GM12874 (cell line): ENCODE results near the gene EEF1A1.

Source experiments
- TF ChIP-seq, protein P1 (sequence below): IDR thresholded peaks from 2 replicates; pipeline ENCODE4 v1.5.1; 2011; ENCODE audit warnings: low read depth, mild to moderate bottlenecking, control low read depth, low read length, moderate library complexity; ENCODE audit not compliant: insufficient read depth

The EEF1A1 gene

GRCh38 chr6:73487473-73487872, 33.4 kb downstream of the EEF1A1 start:
- TF ChIP-seq, protein P1, sequence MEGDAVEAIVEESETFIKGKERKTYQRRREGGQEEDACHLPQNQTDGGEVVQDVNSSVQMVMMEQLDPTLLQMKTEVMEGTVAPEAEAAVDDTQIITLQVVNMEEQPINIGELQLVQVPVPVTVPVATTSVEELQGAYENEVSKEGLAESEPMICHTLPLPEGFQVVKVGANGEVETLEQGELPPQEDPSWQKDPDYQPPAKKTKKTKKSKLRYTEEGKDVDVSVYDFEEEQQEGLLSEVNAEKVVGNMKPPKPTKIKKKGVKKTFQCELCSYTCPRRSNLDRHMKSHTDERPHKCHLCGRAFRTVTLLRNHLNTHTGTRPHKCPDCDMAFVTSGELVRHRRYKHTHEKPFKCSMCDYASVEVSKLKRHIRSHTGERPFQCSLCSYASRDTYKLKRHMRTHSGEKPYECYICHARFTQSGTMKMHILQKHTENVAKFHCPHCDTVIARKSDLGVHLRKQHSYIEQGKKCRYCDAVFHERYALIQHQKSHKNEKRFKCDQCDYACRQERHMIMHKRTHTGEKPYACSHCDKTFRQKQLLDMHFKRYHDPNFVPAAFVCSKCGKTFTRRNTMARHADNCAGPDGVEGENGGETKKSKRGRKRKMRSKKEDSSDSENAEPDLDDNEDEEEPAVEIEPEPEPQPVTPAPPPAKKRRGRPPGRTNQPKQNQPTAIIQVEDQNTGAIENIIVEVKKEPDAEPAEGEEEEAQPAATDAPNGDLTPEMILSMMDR, result no peak

GRCh38 chr6:73484438-73484837, 36.4 kb downstream of the EEF1A1 start:
- TF ChIP-seq, protein P1, result no peak

- TF ChIP-seq, protein P1, result no peak
Observed at GRCh38 chr6:73481969-73482368, 38.9 kb downstream of the EEF1A1 start.

DNA sequence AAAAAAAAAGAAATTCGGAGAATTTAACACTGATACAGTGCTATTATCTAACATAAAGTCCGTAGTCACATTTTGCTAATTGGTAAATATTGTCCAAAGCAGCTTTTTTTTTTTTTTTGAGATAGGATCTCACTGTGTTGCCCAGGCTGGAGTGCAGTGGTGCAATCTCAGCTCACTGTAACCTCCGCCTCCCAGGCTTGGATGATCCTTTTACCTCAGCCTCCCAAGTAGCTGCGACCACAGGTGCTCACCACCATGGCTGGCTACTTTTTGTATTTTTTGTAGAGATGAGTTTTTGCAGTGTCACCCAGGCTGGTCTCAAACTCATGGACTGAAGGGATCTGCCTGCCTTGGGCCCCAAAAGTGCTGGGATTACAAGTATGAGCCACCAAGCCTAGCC, 43.4 kb downstream of the EEF1A1 start:
- TF ChIP-seq, protein P1, result no peak

DNA sequence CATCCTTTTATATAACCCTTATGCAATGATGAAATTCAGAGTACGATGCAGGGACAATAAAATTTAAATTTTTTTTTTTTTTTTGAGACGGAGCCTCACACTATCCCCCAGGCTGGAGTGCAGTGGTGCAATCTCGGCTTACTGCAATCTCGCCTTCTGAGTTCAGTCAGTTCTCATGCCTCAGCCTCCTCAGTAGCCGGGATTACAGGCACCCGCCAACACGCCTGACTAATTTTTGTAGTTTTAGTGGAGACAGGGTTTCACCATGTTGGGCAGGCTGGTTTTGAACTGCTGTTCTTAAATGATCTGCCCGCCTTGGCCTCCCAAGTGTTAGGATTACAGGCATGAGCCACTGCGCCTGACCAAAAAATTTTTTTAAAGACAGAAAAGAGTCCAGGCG, 44.1 kb downstream of the EEF1A1 start:
- TF ChIP-seq, protein P1, result no peak

GRCh38 chr6:73471686-73472290, 49.0 kb downstream of the EEF1A1 start:
- TF ChIP-seq, protein P1, result no peak
